ENCODE measurements around the gene FOXA3.

The FOXA3 gene

GRCh38 chr19:45881909-45882528, 17.9 kb downstream of the FOXA3 start:
- Histone ChIP-seq H3K9ac (ENCODE audit: low read depth in 1 of 2, low read length in 2 of 2) (peak overlapping the region; percentile 77 to 81), H3K27ac (ENCODE audit: low read depth, low read length) (peak overlapping the region; percentile 78), H3K36me3 (ENCODE audit: control insufficient read depth in 1 of 2, insufficient read depth in 2 of 2, low read length in 2 of 2) (no peaks in the 10 kb centered on the region), H3K27me3 (ENCODE audit: control insufficient read depth in 1 of 2, insufficient read depth in 2 of 2, low read length in 2 of 2) (no peaks in the 10 kb centered on the region), H3K4me1 (ENCODE audit: control insufficient read depth in 1 of 2, insufficient read depth in 2 of 2, low read length in 2 of 2) (peaks cover 47 to 63% of the 10 kb centered on the region in 2 donors), H3K9me3 (ENCODE audit: control insufficient read depth in 1 of 2, low read length in 2 of 2) (no peaks in the 10 kb centered on the region), H3K4me3 (ENCODE audit: low read depth in 1 of 2, low read length in 2 of 2) (peak overlapping the region; percentile 57 to 62)

- no peaks in the 10 kb centered on the region for H3K36me3 ChIP-seq (ENCODE audit: control insufficient read depth in 1 of 2, insufficient read depth in 2 of 2, low read length in 2 of 2)
- H3K27ac ChIP-seq (ENCODE audit: low read depth, low read length) = peak overlapping the region; percentile 78
- peak overlapping the region; percentile 57 to 62 for H3K4me3 ChIP-seq (ENCODE audit: low read depth in 1 of 2, low read length in 2 of 2)
- H3K9me3 ChIP-seq (ENCODE audit: control insufficient read depth in 1 of 2, low read length in 2 of 2) = no peaks in the 10 kb centered on the region
- peak overlapping the region; percentile 77 to 81 for H3K9ac ChIP-seq (ENCODE audit: low read depth in 1 of 2, low read length in 2 of 2)
- H3K27me3 ChIP-seq (ENCODE audit: control insufficient read depth in 1 of 2, insufficient read depth in 2 of 2, low read length in 2 of 2) = no peaks in the 10 kb centered on the region
- H3K4me1 ChIP-seq (ENCODE audit: control insufficient read depth in 1 of 2, insufficient read depth in 2 of 2, low read length in 2 of 2) = peaks cover 39 to 56% of the 10 kb centered on the region in 2 donors
Measured at GRCh38 chr19:45882652-45883585, 18.8 kb downstream of the FOXA3 start.

GRCh38 chr19:45883586-45883880, 19.4 kb downstream of the FOXA3 start:
- H3K4me3 ChIP-seq (ENCODE audit: low read depth in 1 of 2, low read length in 2 of 2) = peak overlapping the region; percentile 82 to 91
- no peak overlapping the region for H3K27ac ChIP-seq (ENCODE audit: low read depth, low read length)

GRCh38 chr19:45883881-45884681, 20.0 kb downstream of the FOXA3 start:
- peaks cover 31 to 46% of the 10 kb centered on the region in 2 donors for H3K4me1 ChIP-seq (ENCODE audit: control insufficient read depth in 1 of 2, insufficient read depth in 2 of 2, low read length in 2 of 2)
- H3K27ac ChIP-seq (ENCODE audit: low read depth, low read length) = no peak overlapping the region
- peak overlapping the region; percentile 82 to 91 for H3K4me3 ChIP-seq (ENCODE audit: low read depth in 1 of 2, low read length in 2 of 2)
- H3K9ac ChIP-seq (ENCODE audit: low read depth in 1 of 2, low read length in 2 of 2) = peak overlapping the region; percentile 59 to 66
- no peaks in the 10 kb centered on the region for H3K9me3 ChIP-seq (ENCODE audit: control insufficient read depth in 1 of 2, low read length in 2 of 2)
- no peaks in the 10 kb centered on the region for H3K27me3 ChIP-seq (ENCODE audit: control insufficient read depth in 1 of 2, insufficient read depth in 2 of 2, low read length in 2 of 2)
- no peaks in the 10 kb centered on the region for H3K36me3 ChIP-seq (ENCODE audit: control insufficient read depth in 1 of 2, insufficient read depth in 2 of 2, low read length in 2 of 2)

More at GRCh38 chr19:45883586-45883880, 19.4 kb downstream of the FOXA3 start:
- peaks cover 33 to 50% of the 10 kb centered on the region in 2 donors for H3K4me1 ChIP-seq (ENCODE audit: control insufficient read depth in 1 of 2, insufficient read depth in 2 of 2, low read length in 2 of 2)
- H3K9me3 ChIP-seq (ENCODE audit: control insufficient read depth in 1 of 2, low read length in 2 of 2) = no peaks in the 10 kb centered on the region
- H3K9ac ChIP-seq (ENCODE audit: low read depth in 1 of 2, low read length in 2 of 2) = peak overlapping the region; percentile 59 to 66
- H3K27me3 ChIP-seq (ENCODE audit: control insufficient read depth in 1 of 2, insufficient read depth in 2 of 2, low read length in 2 of 2) = no peaks in the 10 kb centered on the region
- H3K36me3 ChIP-seq (ENCODE audit: control insufficient read depth in 1 of 2, insufficient read depth in 2 of 2, low read length in 2 of 2) = no peaks in the 10 kb centered on the region

GRCh38 chr19:45884682-45885555, 20.8 kb downstream of the FOXA3 start:
- peak overlapping the region; percentile 51 to 66 for H3K9ac ChIP-seq (ENCODE audit: low read depth in 1 of 2, low read length in 2 of 2)
- H3K9me3 ChIP-seq (ENCODE audit: control insufficient read depth in 1 of 2, low read length in 2 of 2) = no peaks in the 10 kb centered on the region
- peak overlapping the region; percentile 82 to 91 for H3K4me3 ChIP-seq (ENCODE audit: low read depth in 1 of 2, low read length in 2 of 2)
- H3K27ac ChIP-seq (ENCODE audit: low read depth, low read length) = no peak overlapping the region
- peaks cover 31 to 46% of the 10 kb centered on the region in 2 donors for H3K4me1 ChIP-seq (ENCODE audit: control insufficient read depth in 1 of 2, insufficient read depth in 2 of 2, low read length in 2 of 2)
- no peaks in the 10 kb centered on the region for H3K36me3 ChIP-seq (ENCODE audit: control insufficient read depth in 1 of 2, insufficient read depth in 2 of 2, low read length in 2 of 2)
- no peaks in the 10 kb centered on the region for H3K27me3 ChIP-seq (ENCODE audit: control insufficient read depth in 1 of 2, insufficient read depth in 2 of 2, low read length in 2 of 2)

- H3K36me3 ChIP-seq (ENCODE audit: control insufficient read depth in 1 of 2, insufficient read depth in 2 of 2, low read length in 2 of 2) = no peaks in the 10 kb centered on the region
- H3K27me3 ChIP-seq (ENCODE audit: control insufficient read depth in 1 of 2, insufficient read depth in 2 of 2, low read length in 2 of 2) = no peaks in the 10 kb centered on the region
- peak within 1 kb of the TSS; percentile 80 to 85 for H3K9ac ChIP-seq (ENCODE audit: low read depth in 1 of 2, low read length in 2 of 2)
- H3K4me1 ChIP-seq (ENCODE audit: control insufficient read depth in 1 of 2, insufficient read depth in 2 of 2, low read length in 2 of 2) = peaks cover 31 to 46% of the 10 kb centered on the region in 2 donors
- peak within 1 kb of the TSS; percentile 82 to 91 for H3K4me3 ChIP-seq (ENCODE audit: low read depth in 1 of 2, low read length in 2 of 2)
- H3K27ac ChIP-seq (ENCODE audit: low read depth, low read length) = peak within 1 kb of the TSS; percentile 82
- H3K9me3 ChIP-seq (ENCODE audit: control insufficient read depth in 1 of 2, low read length in 2 of 2) = no peaks in the 10 kb centered on the region
Measured at GRCh38 chr19:45885556-45886426, 21.7 kb downstream of the FOXA3 start, which contains the start of gene IRF2BP1. IRF2BP1 (minus strand) TSS chr19:45886141; CDS start chr19:45885774, 367 bp downstream.

DNA sequence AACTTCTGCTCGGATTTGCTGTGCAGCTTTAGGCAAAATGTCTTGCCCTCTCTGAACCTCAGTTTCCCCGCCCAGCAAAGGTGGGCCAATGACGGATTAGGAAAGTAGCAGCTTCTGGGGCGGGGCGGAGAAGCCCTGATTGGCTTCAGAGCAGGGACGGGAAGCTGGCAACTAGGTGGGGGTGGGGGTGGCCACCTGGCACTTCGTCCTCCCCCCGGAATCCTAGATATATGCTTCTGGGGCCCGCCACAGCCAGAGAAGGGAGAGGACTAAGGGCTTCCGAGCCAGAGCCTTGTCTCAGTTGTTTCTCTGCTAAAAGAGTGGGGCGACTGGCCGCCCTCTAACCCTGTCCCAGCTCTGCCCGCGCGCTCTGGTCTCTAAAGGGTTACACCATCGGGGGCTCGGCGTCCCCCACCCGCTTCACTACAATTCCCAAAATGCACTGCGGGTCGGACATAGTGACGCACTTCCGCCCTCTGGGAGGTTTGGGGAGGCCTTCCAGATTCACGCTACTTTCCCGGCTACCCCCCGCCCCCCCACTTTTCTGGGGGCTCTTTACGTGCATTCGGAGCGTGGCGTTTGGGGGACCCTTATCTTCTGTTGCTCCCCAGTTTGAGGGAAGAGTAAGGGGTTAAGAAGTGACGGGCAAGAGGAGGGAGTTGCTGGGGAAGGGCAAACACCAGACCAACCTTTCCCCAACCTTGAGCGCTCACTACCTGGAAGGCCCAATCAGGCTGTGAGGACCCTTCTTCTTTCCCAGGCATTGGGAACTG, 22.5 kb downstream of the FOXA3 start:
- peaks cover 22 to 39% of the 10 kb centered on the region in 2 donors for H3K4me1 ChIP-seq (ENCODE audit: control insufficient read depth in 1 of 2, insufficient read depth in 2 of 2, low read length in 2 of 2)
- H3K4me3 ChIP-seq (ENCODE audit: low read depth in 1 of 2, low read length in 2 of 2) = peak overlapping the region; percentile 82 to 91
- H3K27ac ChIP-seq (ENCODE audit: low read depth, low read length) = peak overlapping the region; percentile 82
- H3K9ac ChIP-seq (ENCODE audit: low read depth in 1 of 2, low read length in 2 of 2) = peak overlapping the region; percentile 80 to 85
- no peaks in the 10 kb centered on the region for H3K9me3 ChIP-seq (ENCODE audit: control insufficient read depth in 1 of 2, low read length in 2 of 2)
- H3K27me3 ChIP-seq (ENCODE audit: control insufficient read depth in 1 of 2, insufficient read depth in 2 of 2, low read length in 2 of 2) = no peaks in the 10 kb centered on the region
- H3K36me3 ChIP-seq (ENCODE audit: control insufficient read depth in 1 of 2, insufficient read depth in 2 of 2, low read length in 2 of 2) = no peaks in the 10 kb centered on the region

DNA sequence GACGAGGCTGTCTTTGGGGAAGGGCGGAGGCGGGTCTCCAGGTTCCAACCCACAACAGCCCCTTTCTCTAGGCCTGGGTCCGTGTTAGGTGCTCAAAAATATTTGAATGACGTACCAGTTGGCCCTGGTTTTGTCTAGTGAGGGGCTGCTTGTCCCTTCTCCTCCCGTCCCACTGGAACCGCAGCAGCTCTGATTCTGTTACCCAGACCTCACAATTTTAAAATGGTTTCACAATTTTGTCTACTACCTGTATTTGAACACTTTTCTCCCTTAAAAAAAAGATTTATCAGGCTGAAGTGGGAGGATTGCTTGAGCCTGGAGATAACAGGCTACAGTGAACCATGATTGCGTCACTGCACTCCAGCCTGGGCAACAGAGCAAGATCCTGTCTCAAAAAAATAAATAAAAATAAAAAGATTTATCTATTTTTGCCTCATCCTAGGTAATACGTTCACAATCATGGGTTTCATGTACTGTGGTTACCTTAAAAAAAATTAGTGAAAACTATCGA, 23.1 kb downstream of the FOXA3 start:
- peak overlapping the region; percentile 82 to 91 for H3K4me3 ChIP-seq (ENCODE audit: low read depth in 1 of 2, low read length in 2 of 2)

More for the DNA sequence above, 23.1 kb downstream of the FOXA3 start:
- Histone ChIP-seq H3K4me1 (ENCODE audit: control insufficient read depth in 1 of 2, insufficient read depth in 2 of 2, low read length in 2 of 2) (peaks cover 16 to 33% of the 10 kb centered on the region in 2 donors), H3K36me3 (ENCODE audit: control insufficient read depth in 1 of 2, insufficient read depth in 2 of 2, low read length in 2 of 2) (no peaks in the 10 kb centered on the region), H3K9ac (ENCODE audit: low read depth in 1 of 2, low read length in 2 of 2) (peak overlapping the region; percentile 80 to 85), H3K27ac (ENCODE audit: low read depth, low read length) (peak overlapping the region; percentile 71), H3K27me3 (ENCODE audit: control insufficient read depth in 1 of 2, insufficient read depth in 2 of 2, low read length in 2 of 2) (no peaks in the 10 kb centered on the region), H3K9me3 (ENCODE audit: control insufficient read depth in 1 of 2, low read length in 2 of 2) (no peaks in the 10 kb centered on the region)
